ENCODE measurements around the gene BASP1.
"Not testable (repeated sequence)": the region's sequence is repeated elsewhere in the genome, so short reads cannot be mapped to it uniquely, and the experiment has no call there.

BASP1 gene

DNA sequence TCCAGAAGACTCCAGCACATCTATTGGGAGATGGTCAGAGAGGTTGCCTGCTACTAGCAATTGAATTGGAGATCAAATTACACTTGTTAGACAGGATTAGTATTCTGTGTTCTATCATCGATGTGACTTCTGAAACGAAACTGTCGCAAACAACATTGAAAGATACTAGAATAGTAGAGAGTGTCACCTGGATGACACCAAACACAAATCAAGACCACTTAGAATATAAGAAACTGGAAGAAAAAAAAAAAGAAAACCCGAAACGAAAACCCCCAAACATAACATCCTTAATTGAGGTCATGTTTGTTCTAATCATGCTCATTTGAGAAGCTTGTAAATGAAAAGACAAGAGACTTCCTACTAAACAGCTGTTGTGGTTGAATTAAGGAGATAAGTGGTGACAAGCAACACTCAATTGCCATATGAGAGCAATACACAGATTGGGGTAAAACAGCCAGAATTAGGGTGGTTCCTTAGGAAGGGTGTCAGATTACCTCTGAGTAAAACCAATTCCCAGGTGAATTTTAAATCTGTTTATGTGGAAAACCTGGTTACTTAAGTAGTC lies 97.6 kb downstream of the BASP1 start:
- H3K4me3 ChIP-seq (ENCODE audit: low read depth, low read length): no peak overlapping the region
- in situ Hi-C loops (cut with HindIII; ENCODE audit: low sequenced_read_pairs): no loop called here
- DNase-seq (ENCODE audit: low read depth): no peak
- TF ChIP-seq, protein P1, sequence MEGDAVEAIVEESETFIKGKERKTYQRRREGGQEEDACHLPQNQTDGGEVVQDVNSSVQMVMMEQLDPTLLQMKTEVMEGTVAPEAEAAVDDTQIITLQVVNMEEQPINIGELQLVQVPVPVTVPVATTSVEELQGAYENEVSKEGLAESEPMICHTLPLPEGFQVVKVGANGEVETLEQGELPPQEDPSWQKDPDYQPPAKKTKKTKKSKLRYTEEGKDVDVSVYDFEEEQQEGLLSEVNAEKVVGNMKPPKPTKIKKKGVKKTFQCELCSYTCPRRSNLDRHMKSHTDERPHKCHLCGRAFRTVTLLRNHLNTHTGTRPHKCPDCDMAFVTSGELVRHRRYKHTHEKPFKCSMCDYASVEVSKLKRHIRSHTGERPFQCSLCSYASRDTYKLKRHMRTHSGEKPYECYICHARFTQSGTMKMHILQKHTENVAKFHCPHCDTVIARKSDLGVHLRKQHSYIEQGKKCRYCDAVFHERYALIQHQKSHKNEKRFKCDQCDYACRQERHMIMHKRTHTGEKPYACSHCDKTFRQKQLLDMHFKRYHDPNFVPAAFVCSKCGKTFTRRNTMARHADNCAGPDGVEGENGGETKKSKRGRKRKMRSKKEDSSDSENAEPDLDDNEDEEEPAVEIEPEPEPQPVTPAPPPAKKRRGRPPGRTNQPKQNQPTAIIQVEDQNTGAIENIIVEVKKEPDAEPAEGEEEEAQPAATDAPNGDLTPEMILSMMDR (IDR thresholded peaks at IDR 0.05; ENCODE audit: low read depth, low read length, missing control alignments): no peak

DNA sequence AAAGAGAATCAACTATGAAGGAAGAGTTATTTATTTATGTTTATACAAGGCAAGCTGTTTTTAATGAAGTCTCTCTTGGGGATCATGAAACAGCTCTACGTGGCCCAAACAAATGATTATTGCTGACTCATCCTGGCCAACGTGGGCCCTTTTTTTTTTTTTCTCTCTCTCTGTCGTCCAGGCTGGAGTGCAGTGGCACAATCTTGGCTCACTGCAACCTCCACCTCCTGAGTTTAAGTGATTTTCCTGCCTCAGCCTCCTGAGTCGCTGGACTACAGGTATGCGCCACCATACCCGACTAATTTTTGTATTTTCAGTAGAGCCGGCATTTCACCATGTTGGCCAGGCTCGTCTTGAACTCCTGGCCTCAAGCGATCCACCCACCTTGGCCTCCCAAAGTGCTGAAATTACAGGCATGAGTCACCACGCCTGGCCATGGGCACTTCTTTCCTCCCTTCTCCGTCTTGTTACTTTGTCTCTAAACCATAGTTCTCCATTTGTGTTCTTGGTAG lies 98.3 kb downstream of the BASP1 start:
- in situ Hi-C loops (cut with HindIII; ENCODE audit: low sequenced_read_pairs): no loop called here

DNA sequence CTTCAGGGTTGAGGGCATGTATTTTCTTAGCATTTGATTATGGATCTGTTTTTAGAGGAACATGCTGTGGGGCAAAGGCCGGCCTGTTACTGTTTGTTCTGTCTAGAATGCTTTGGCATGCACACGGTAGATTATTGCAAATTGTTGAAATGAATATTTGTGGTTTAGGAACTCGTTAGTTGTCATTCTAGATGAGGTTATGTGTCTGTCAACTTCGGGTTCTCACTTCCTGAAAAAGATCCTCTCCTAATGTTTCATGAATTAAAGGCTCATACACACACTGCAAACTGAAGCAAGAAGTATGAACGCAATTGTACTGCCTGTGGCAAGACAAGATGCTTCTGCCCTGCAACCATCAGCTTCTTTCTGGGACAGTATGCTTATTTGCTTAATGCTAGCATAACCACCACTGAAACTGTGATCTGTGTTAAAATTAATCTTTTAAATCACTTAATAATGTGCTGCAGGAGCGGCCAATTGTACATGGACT lies 99.6 kb downstream of the BASP1 start:
- in situ Hi-C loops (cut with HindIII; ENCODE audit: low sequenced_read_pairs): no loop called here
- peak; percentile 16 for DNase-seq (ENCODE audit: low read depth)
- TF ChIP-seq, protein P1 (IDR thresholded peaks at IDR 0.05; ENCODE audit: low read depth, low read length, missing control alignments): no peak
- no peak overlapping the region for H3K4me3 ChIP-seq (ENCODE audit: low read depth, low read length)

More for the DNA sequence above, 98.3 kb downstream of the BASP1 start:
- TF ChIP-seq, protein P1 (IDR thresholded peaks at IDR 0.05; ENCODE audit: low read depth, low read length, missing control alignments): no peak
- DNase-seq (ENCODE audit: low read depth): peak; percentile 5
- no peak overlapping the region for H3K4me3 ChIP-seq (ENCODE audit: low read depth, low read length)

DNA sequence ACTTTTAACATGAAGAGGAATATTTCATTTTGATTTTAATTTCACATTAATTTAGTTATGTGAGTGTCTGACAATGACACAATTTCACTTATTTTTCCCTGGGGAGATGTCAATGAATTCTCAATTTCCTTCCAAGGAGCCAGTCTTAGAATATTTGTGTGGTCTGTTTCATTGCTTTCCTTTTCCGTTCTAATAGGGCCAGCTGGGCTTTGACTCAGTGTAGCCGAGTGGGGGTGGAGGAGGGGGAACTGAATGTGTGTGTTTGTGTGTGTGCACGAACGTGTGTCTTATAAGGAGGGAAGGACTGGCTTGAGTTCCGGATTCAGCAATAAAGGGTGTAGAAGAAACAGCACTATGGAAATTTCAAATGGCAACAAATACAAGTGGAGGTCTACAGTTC lies 100.0 kb downstream of the BASP1 start:
- no peak overlapping the region for H3K4me3 ChIP-seq (ENCODE audit: low read depth, low read length)
- DNase-seq (ENCODE audit: low read depth): no peak
- in situ Hi-C loops (cut with HindIII; ENCODE audit: low sequenced_read_pairs): no loop called here
- TF ChIP-seq, protein P1 (IDR thresholded peaks at IDR 0.05; ENCODE audit: low read depth, low read length, missing control alignments): no peak

DNA sequence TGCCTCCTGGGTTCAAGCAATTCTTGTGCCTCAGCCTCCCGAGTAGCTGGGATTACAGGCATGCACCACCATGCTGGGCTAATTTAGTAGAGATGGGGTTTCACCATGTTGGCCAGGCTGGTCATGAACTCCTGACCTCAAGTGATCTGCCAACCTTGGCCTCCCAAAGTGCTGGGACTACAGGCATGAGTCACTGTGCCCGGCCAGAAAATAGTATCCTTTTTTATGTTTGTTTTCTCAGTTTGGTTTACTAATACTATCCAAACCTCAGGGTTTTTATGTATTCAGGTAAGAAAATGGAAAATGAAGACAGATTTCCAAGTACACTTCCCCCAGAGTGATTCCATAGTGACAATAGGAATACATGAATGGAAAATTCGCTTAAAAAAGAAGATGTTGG lies 101.7 kb downstream of the BASP1 start:
- H3K4me3 ChIP-seq (ENCODE audit: low read depth, low read length); DNase-seq (ENCODE audit: low read depth); in situ Hi-C loops (cut with HindIII; ENCODE audit: low sequenced_read_pairs): not testable (repeated sequence)

DNA sequence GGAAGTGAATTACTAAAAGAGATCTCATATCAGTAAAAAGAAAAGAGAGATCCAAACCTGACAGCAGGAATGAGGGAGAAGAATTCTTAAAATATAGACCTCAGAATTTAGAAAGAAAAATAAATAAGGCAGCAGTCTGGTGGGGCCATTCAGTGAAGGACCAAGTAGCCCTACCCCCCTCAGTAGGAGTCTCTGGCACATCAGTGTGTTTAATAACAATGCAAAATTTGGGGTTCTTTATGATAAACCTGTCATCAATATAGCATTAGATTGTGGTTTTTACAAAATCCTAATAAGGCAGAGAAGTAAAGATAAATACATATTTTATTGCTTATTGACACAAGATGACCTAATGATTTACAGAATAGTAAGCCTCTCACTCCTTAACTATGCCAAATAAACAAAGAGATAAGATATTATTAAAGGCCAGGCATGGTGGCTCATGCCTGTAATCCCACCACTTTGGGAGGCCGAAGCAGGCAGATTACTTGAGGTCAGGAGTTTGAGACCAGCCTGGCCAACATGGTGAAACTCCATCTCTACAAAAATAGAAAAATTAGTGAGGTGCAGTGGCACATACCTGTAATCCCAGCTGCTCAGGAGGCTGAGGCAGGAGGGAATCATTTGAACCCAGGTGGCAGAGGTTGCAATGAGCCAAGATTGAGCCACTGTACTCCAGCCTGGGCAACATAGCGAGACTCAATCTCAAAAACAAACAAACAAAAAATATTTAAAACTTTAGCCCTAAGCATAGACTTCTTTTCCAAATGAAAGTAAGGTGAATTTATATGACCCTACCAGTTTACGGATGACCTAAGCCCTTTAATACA lies 108.6 kb downstream of the BASP1 start:
- DNase-seq (ENCODE audit: low read depth): no peak
- TF ChIP-seq, protein P1 (IDR thresholded peaks at IDR 0.05; ENCODE audit: low read depth, low read length, missing control alignments): no peak
- in situ Hi-C loops (cut with HindIII; ENCODE audit: low sequenced_read_pairs): loop anchor here (5.0 kb wide), 1 partner anchor 41 kb away; no protein-coding TSS in a partner anchor
- no peak overlapping the region for H3K4me3 ChIP-seq (ENCODE audit: low read depth, low read length)

Measured in astrocyte of the cerebellum (primary cell).